H1 (cell line): Measurements from ENCODE around the gene PBX2. TPM values are rescaled to one million over a fixed set of nuclear protein-coding genes. Genes with fewer than 3 reads are reported as not detected.

Experiments
- CTCF ChIA-PET: fragments of 300-600 bp; sonication (Branson Sonifier 250); formaldehyde crosslinking; loops from one replicate; lab custom pipeline; 2021; ENCODE audit not compliant: partially characterized antibody; lab: Charles Lee
- POLR2A ChIA-PET: fragments of 300-600 bp; sonication (Branson Sonifier 250); formaldehyde crosslinking; loops from one replicate; lab custom pipeline; 2021; ENCODE audit warnings: inconsistent platforms; ENCODE audit not compliant: partially characterized antibody; lab: Charles Lee
- DNase-seq, 2 experiments: peaks; one replicate each; pipeline versions ENCODE4 v3.0.0 to v3.0.0-alpha.2; 2010 to 2022; ENCODE audit warnings: low spot score in 2 of 2, low read depth in 1 of 2, mixed read lengths in 1 of 2
- FAIRE-seq: peaks from 2 replicates; lab custom pipeline; 2011; peaks lifted over from hg19 to GRCh38; lab: Jason Lieb, UNC
- H2AFZ ChIP-seq: 2 replicates; pipeline ENCODE4 v1.8.1; 2012; ENCODE audit warnings: low read length, inconsistent platforms
- H2AK5ac ChIP-seq: 2 replicates; pipeline ENCODE4 v1.6.1; 2013; ENCODE audit warnings: low read depth, low read length
- H2BK120ac ChIP-seq: replicated peaks from 2 replicates; pipeline ENCODE3; 2013; ENCODE audit warnings: low read depth, low read length, inconsistent platforms
- H2BK12ac ChIP-seq: 2 replicates; pipeline ENCODE4 v1.6.1; 2013; ENCODE audit warnings: low read depth, low read length
- H2BK15ac ChIP-seq: 2 replicates; pipeline ENCODE4 v1.6.1; 2013; ENCODE audit warnings: low read length
- H2BK20ac ChIP-seq: 2 replicates; pipeline ENCODE4 v1.6.1; 2013; ENCODE audit warnings: low read length
- H2BK5ac ChIP-seq: 2 replicates; pipeline ENCODE4 v1.6.1; 2013; ENCODE audit warnings: low read depth, low read length
- H3K14ac ChIP-seq: 2 replicates; pipeline ENCODE4 v1.6.1; 2013; ENCODE audit warnings: inconsistent platforms; ENCODE audit not compliant: insufficient read length
- H3K18ac ChIP-seq: 2 replicates; pipeline ENCODE4 v1.6.1; 2013; ENCODE audit warnings: low read length; ENCODE audit errors: extremely low read depth
- H3K23ac ChIP-seq: 2 replicates; pipeline ENCODE4 v1.6.1; 2013; ENCODE audit warnings: inconsistent platforms; ENCODE audit not compliant: insufficient read length
- H3K23me2 ChIP-seq: 2 replicates; pipeline ENCODE4 v1.6.1; 2013; ENCODE audit warnings: low read depth, low read length
- H3K27ac ChIP-seq: 2 replicates; pipeline ENCODE4 v1.6.1; 2011; ENCODE audit warnings: low read depth, low read length, inconsistent platforms
- H3K27me3 ChIP-seq, 4 experiments: replicated peaks in 1 of 4; 1 replicate in 1 of 4; 2 replicates in 3 of 4; pipeline versions ENCODE4 v1.6.1 to v1.8.1; 2011 to 2013; ENCODE audit warnings: low read length in 3 of 4, mild to moderate bottlenecking in 3 of 4, inconsistent platforms in 2 of 4, mixed read lengths in 2 of 4, moderate library complexity in 1 of 4; ENCODE audit not compliant: control insufficient read depth in 3 of 4, insufficient read depth in 3 of 4; ENCODE audit errors: extremely low read depth in 1 of 4
- H3K36me3 ChIP-seq, 4 experiments: 2 replicates each; pipeline versions ENCODE4 v1.6.1 to v1.8.1; 2011 to 2013; ENCODE audit warnings: mild to moderate bottlenecking in 4 of 4, low read length in 3 of 4, moderate library complexity in 2 of 4, control low read depth in 1 of 4, inconsistent platforms in 1 of 4; ENCODE audit not compliant: insufficient read depth in 4 of 4, control insufficient read depth in 2 of 4
- H3K4ac ChIP-seq: replicated peaks from 2 replicates; pipeline ENCODE3; 2013; ENCODE audit warnings: low read length, low read depth, mixed read lengths, inconsistent platforms; ENCODE audit not compliant: insufficient read length
- H3K4me1 ChIP-seq, 4 experiments: replicated peaks in 1 of 4; 1 replicate in 1 of 4; 2 replicates in 3 of 4; pipeline versions ENCODE4 v1.6.1 to v1.8.1; 2011 to 2013; ENCODE audit warnings: low read length in 3 of 4, inconsistent platforms in 2 of 4, mixed read lengths in 1 of 4; ENCODE audit not compliant: insufficient read depth in 4 of 4, control insufficient read depth in 3 of 4
- H3K4me2 ChIP-seq, 2 experiments: 2 replicates each; pipeline versions ENCODE4 v1.6.1 to v1.8.1; 2011 to 2013; ENCODE audit warnings: low read depth in 2 of 2, low read length in 2 of 2, control low read depth in 1 of 2, inconsistent platforms in 1 of 2, mild to moderate bottlenecking in 1 of 2; ENCODE audit not compliant: insufficient read depth in 1 of 2
- H3K4me3 ChIP-seq, 4 experiments: fragments of 200-600, 300-600 bp in 1 of 4; sonication (generic), shearing (Covaris generic), sonication (Bioruptor Twin) in 1 of 4; 2 replicates each; pipeline versions ENCODE4 v1.5.1 to v1.8.1; 2011 to 2016; ENCODE audit warnings: low read length in 4 of 4, low read depth in 3 of 4, control low read depth in 2 of 4, inconsistent platforms in 2 of 4, mild to moderate bottlenecking in 2 of 4, mixed read lengths in 1 of 4, moderate library complexity in 1 of 4; ENCODE audit not compliant: insufficient read depth in 2 of 4; ENCODE audit errors: extremely low read depth in 1 of 4
- H3K56ac ChIP-seq: replicated peaks from 2 replicates; pipeline ENCODE3; 2013; ENCODE audit warnings: low read depth, mild to moderate bottlenecking, mixed read lengths, low read length, inconsistent platforms; ENCODE audit not compliant: insufficient read length
- H3K79me1 ChIP-seq: 2 replicates; pipeline ENCODE4 v1.6.1; 2013; ENCODE audit warnings: low read depth, low read length, control low read depth
- H3K79me2 ChIP-seq, 2 experiments: 2 replicates each; pipeline versions ENCODE4 v1.6.1 to v1.8.1; 2012 to 2013; ENCODE audit warnings: low read length in 2 of 2, mild to moderate bottlenecking in 2 of 2, inconsistent platforms in 1 of 2; ENCODE audit not compliant: insufficient read depth in 2 of 2, control insufficient read depth in 1 of 2
- H3K9ac ChIP-seq, 4 experiments: replicated peaks in 1 of 4; 1 replicate in 1 of 4; 2 replicates in 3 of 4; pipeline versions ENCODE4 v1.6.1 to v1.8.1; 2011 to 2013; ENCODE audit warnings: low read depth in 3 of 4, low read length in 3 of 4, control low read depth in 2 of 4, mild to moderate bottlenecking in 2 of 4, moderate library complexity in 2 of 4, inconsistent platforms in 1 of 4; ENCODE audit errors: extremely low read depth in 1 of 4
- H3K9me3 ChIP-seq, 2 experiments: 2 replicates each; pipeline versions ENCODE4 v1.6.1 to v1.8.1; 2012 to 2013; ENCODE audit warnings: mild to moderate bottlenecking in 2 of 2, moderate library complexity in 2 of 2, control low read depth in 1 of 2, inconsistent platforms in 1 of 2, low read depth in 1 of 2, low read length in 1 of 2, mixed read lengths in 1 of 2; ENCODE audit not compliant: insufficient read depth in 2 of 2
- H4K20me1 ChIP-seq, 2 experiments: replicated peaks in 1 of 2; 2 replicates each; pipeline versions ENCODE3 to v1.8.1; 2011 to 2013; ENCODE audit warnings: inconsistent platforms in 2 of 2, low read length in 2 of 2, mild to moderate bottlenecking in 1 of 2; ENCODE audit not compliant: insufficient read depth in 2 of 2, control insufficient read depth in 1 of 2
- H4K5ac ChIP-seq: 2 replicates; pipeline ENCODE4 v1.6.1; 2013; ENCODE audit warnings: low read length, low read depth, mixed read lengths, inconsistent platforms; ENCODE audit not compliant: insufficient read length
- H4K8ac ChIP-seq: 2 replicates; pipeline ENCODE4 v1.8.0; 2013; ENCODE audit warnings: mild to moderate bottlenecking, moderate library complexity, low read length, inconsistent platforms; ENCODE audit not compliant: insufficient read depth; ENCODE audit errors: extremely low read depth
- H4K91ac ChIP-seq: replicated peaks from 2 replicates; pipeline ENCODE3; 2013; ENCODE audit warnings: low read length, mixed read lengths, inconsistent platforms; ENCODE audit not compliant: insufficient read length
- ATF2 ChIP-seq: IDR thresholded peaks from 2 replicates; pipeline ENCODE4 v1.6.1; 2012; ENCODE audit warnings: low read length, inconsistent platforms
- E2F6 ChIP-seq: IDR thresholded peaks from 2 replicates; pipeline ENCODE4 v1.6.1; 2012; ENCODE audit warnings: inconsistent platforms
- EP300 ChIP-seq, 2 experiments: IDR thresholded peaks; 1 replicate in 1 of 2; 2 replicates in 1 of 2; pipeline ENCODE4 v1.6.1; 2011 to 2012; ENCODE audit warnings: low read depth in 2 of 2, low read length in 2 of 2, mild to moderate bottlenecking in 2 of 2, borderline replicate concordance in 1 of 2, inconsistent platforms in 1 of 2, moderate library complexity in 1 of 2
- HDAC6 ChIP-seq: IDR thresholded peaks from one replicate; pipeline ENCODE4 v1.7.1; 2012; ENCODE audit warnings: low read depth, mild to moderate bottlenecking, inconsistent platforms, low read length, moderate library complexity
- MAFK ChIP-seq: IDR thresholded peaks from 2 replicates; pipeline ENCODE4 v1.6.1; 2012; ENCODE audit warnings: low read depth, mild to moderate bottlenecking, improper control_type of control experiment, low read length
- SP4 ChIP-seq: IDR thresholded peaks from 2 replicates; pipeline ENCODE4 v1.6.1; 2012; ENCODE audit warnings: low read length, inconsistent platforms
- TEAD4 ChIP-seq: IDR thresholded peaks from 2 replicates; pipeline ENCODE4 v1.6.1; 2012; ENCODE audit warnings: low read depth, low read length, inconsistent platforms, mixed read lengths
- USF2 ChIP-seq: IDR thresholded peaks from 2 replicates; pipeline ENCODE4 v1.6.1; 2011; ENCODE audit warnings: low read length, improper control_type of control experiment
- WGBS, 2 experiments: shearing (Covaris generic) in 1 of 2; methylation state at CpG; one replicate each; pipeline versions ENCODE4 v1.1.6 to v1.1.7; 2013 to 2015; ENCODE audit warnings: low lambda C conversion rate in 2 of 2, mixed read lengths in 2 of 2, inconsistent platforms in 1 of 2, low coverage in 1 of 2, missing lambda C conversion rate in 1 of 2; ENCODE audit not compliant: insufficient replicate concordance in 2 of 2, insufficient coverage in 1 of 2, insufficient read length in 1 of 2; ENCODE audit errors: extremely low coverage in 1 of 2, missing lambda C conversion rate in 1 of 2; 5-methylcytosine and 5-hydroxymethylcytosine counted together
- polyA plus RNA-seq, 7 experiments: library from polyadenylated mRNA; depleted of rRNA in 3 of 7; stranded (reverse) in 5 of 7; unstranded in 2 of 7; fragments of >200 nt in 5 of 7; fragments of 200-250 nt in 2 of 7; gene quantifications; 1 replicate in 5 of 7; 2 replicates in 1 of 7; 4 replicates in 1 of 7; pipeline versions ENCODE4 v1.2.1 to v1.2.3, GENCODE V29; 2011 to 2013; ENCODE audit warnings: missing spikeins in 2 of 7, mixed read lengths in 2 of 7
- total RNA-seq: library from RNA; stranded (reverse); fragmentation: NEBNext Ultra II Directional; extraction: Animal tissue kit (Norgen Biotek cat#: 25700); gene quantifications from 2 replicates; pipeline ENCODE4 v1.2.1, GENCODE V29; 2021

PBX2 gene
- total and polyA plus RNA-seq, 2 of the 8 experiments (the other 6 are each of a cell fraction or from before 2014, with no cell fraction given): 102 to 130 TPM

- H2AK5ac ChIP-seq: no peak overlapping the region
- H3K9me3 ChIP-seq: no peaks in the 10 kb centered on the region
- no peak overlapping the region for H3K23ac ChIP-seq
- H3K4me3 ChIP-seq: no peak overlapping the region
- H3K36me3 ChIP-seq: no peaks in the 10 kb centered on the region
- CTCF ChIA-PET: interaction anchor here (1.6 to 1.9 kb wide), 2 partner anchors 28 to 31 kb away, joined by 3 to 5 read pairs; no protein-coding TSS in a partner anchor
- H3K14ac ChIP-seq: no peak overlapping the region
- H2BK15ac ChIP-seq: no peak overlapping the region
- no peak overlapping the region for H2BK20ac ChIP-seq
- DNase-seq: no peak
- 0 out of 2 replicates have a peak overlapping the region, but pooled peaks have one; percentile 0 for H3K18ac ChIP-seq
- no peak overlapping the region for H3K9ac ChIP-seq
- 0 out of 2 replicates have a peak overlapping the region, but pooled peaks have one; percentile 2 for H2AFZ ChIP-seq
- H3K56ac ChIP-seq: no peak overlapping the region
- H4K5ac ChIP-seq: no peak overlapping the region
- TF ChIP-seq SP4: no peak
- no peak for TF ChIP-seq E2F6
- no peak for TF ChIP-seq HDAC6
- no peak for TF ChIP-seq ATF2
- TF ChIP-seq EP300 (IDR thresholded peaks at IDR 0.05; ENCODE audit: borderline replicate concordance in 1 of 2, low read depth in 2 of 2, low read length in 2 of 2): no peak
- no peak for TF ChIP-seq TEAD4
- no peak for TF ChIP-seq USF2
- TF ChIP-seq MAFK: no peak
- H3K79me1 ChIP-seq: no peaks in the 10 kb centered on the region
- peaks cover 9 to 24% (median 10%) of the 10 kb centered on the region in 4 experiments for H3K4me1 ChIP-seq
- no peak overlapping the region for H4K8ac ChIP-seq
- 87% methylated on average over 1 of the region's 1 CpG; no CpG with 5 or more reads in 1 of the 2 experiments for WGBS, 2 experiments
- H3K4ac ChIP-seq: no peak overlapping the region
- H4K91ac ChIP-seq: no peak overlapping the region
- no peak for FAIRE-seq
- peaks cover 6% of the 10 kb centered on the region; the same call in 1 of the 2 replicates for H3K23me2 ChIP-seq
- 0 out of 2 replicates have a peak overlapping the region, but pooled peaks have one; percentile 0 for H2BK12ac ChIP-seq
- no peak overlapping the region for H2BK120ac ChIP-seq
- H3K27ac ChIP-seq: no peak overlapping the region
- peaks cover 3 to 23% (median 22%) of the 10 kb centered on the region in 4 experiments for H3K27me3 ChIP-seq
- no peaks in the 10 kb centered on the region for H4K20me1 ChIP-seq
- H3K79me2 ChIP-seq: no peaks in the 10 kb centered on the region
- peak overlapping the region; percentile 18 to 27; a peak in 1 of 4 replicates for H3K4me2 ChIP-seq
- no peak overlapping the region for H2BK5ac ChIP-seq
- POLR2A ChIA-PET: interaction anchor here (1.0 to 9.2 kb wide), 6 partner anchors 8 to 31 kb away, joined by 3 to 70 read pairs (median 6); partner anchors contain the start of genes ATF6B and FKBPL
Observed at GRCh38 chr6:32146287-32146686, 43.7 kb downstream of the PBX2 start.
